GM06990 (cell line): ENCODE measurements around the gene LARGE1.
A peak's percentile ranks its signal among the peaks of the same experiment; 100 is the strongest.

ENCODE experiments used
- DNase-seq: peaks from one replicate; pipeline ENCODE4 v3.0.0-alpha.2; 2011; ENCODE audit not compliant: insufficient read length; ENCODE audit errors: extremely low read depth
- H3K27me3 ChIP-seq: replicated peaks from 2 replicates; pipeline ENCODE4 v1.6.0; 2011; ENCODE audit warnings: low read length; ENCODE audit not compliant: control insufficient read depth, insufficient read depth
- H3K36me3 ChIP-seq: 2 replicates; pipeline ENCODE4 v1.5.1; 2011; ENCODE audit warnings: low read length; ENCODE audit not compliant: control insufficient read depth, insufficient read depth
- H3K4me3 ChIP-seq: replicated peaks from 2 replicates; pipeline ENCODE4 v1.5.1; 2011; ENCODE audit warnings: low read depth, mild to moderate bottlenecking, control low read depth, low read length
- CTCF ChIP-seq: IDR thresholded peaks from 2 replicates; pipeline ENCODE4 v1.5.1; 2011; ENCODE audit warnings: low read length, control low read depth, mild to moderate bottlenecking, inconsistent platforms; ENCODE audit not compliant: insufficient read depth, poor library complexity, severe bottlenecking

LARGE1 gene

GRCh38 chr22:33853200-33854097 is 66.8 kb downstream of the LARGE1 start:
- no peaks in the 10 kb centered on the region for H3K27me3 ChIP-seq
- no peaks in the 10 kb centered on the region for H3K36me3 ChIP-seq
- peak; percentile 58 for DNase-seq
- peak overlapping the region; percentile 54 for H3K4me3 ChIP-seq
- TF ChIP-seq CTCF = no peak

GRCh38 chr22:33851821-33852384 is 68.4 kb downstream of the LARGE1 start:
- no peak for TF ChIP-seq CTCF
- Histone ChIP-seq H3K27me3 (no peaks in the 10 kb centered on the region), H3K36me3 (no peaks in the 10 kb centered on the region), H3K4me3 (no peak overlapping the region)
- DNase-seq = no peak

- Histone ChIP-seq H3K27me3 (no peaks in the 10 kb centered on the region), H3K4me3 (no peak overlapping the region), H3K36me3 (no peaks in the 10 kb centered on the region)
- no peak for DNase-seq
- no peak for TF ChIP-seq CTCF
These were observed 69.0 kb downstream of the LARGE1 start for GRCh38 chr22:33851240-33851639.

GRCh38 chr22:33850724-33851123 is 69.6 kb downstream of the LARGE1 start:
- H3K4me3 ChIP-seq = no peak overlapping the region
- no peak for TF ChIP-seq CTCF
- DNase-seq = no peak

GRCh38 chr22:33850193-33850592 is 70.1 kb downstream of the LARGE1 start:
- no peak overlapping the region for H3K4me3 ChIP-seq
- no peak for TF ChIP-seq CTCF
- no peaks in the 10 kb centered on the region for H3K27me3 ChIP-seq
- DNase-seq = no peak
- H3K36me3 ChIP-seq = no peaks in the 10 kb centered on the region

More at GRCh38 chr22:33850724-33851123, 69.6 kb downstream of the LARGE1 start:
- Histone ChIP-seq H3K36me3 (no peaks in the 10 kb centered on the region), H3K27me3 (no peaks in the 10 kb centered on the region)
